Activated T-helper 9 cell treated with anti-CD3 and anti-CD28 coated beads, Interleukin-2, amount 50 U/mL, for 16 hours (primary cell): Measurements from ENCODE around the gene CAPZB.
"Not testable (repeated sequence)": the region's sequence is repeated elsewhere in the genome, so short reads cannot be mapped to it uniquely, and the experiment has no call there.

ENCODE experiments used
- DNase-seq: peaks from one replicate; pipeline ENCODE4 v3.0.0-alpha.2; 2020; ENCODE audit warnings: low read depth

CAPZB gene

DNA sequence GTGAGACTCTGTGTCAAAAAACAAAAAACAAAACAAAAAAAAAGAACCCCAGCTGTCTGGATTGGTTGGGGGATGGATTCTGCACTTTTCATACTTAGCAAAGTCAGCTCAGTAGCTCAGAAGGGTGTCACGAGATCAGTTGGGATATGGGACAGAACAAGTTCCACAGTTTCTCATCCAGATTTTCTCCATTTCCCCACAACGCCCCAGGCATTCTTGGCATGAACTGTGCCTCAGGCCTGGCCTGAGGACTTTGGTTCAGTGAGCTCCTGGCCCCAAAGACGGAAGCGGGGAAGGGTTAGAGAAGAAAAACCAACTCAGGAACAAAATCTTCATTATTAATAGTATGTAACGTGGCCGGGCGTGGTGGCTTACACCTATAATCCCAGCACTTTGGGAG is 175.3 kb downstream of the CAPZB start:
- DNase-seq = no peak

DNA sequence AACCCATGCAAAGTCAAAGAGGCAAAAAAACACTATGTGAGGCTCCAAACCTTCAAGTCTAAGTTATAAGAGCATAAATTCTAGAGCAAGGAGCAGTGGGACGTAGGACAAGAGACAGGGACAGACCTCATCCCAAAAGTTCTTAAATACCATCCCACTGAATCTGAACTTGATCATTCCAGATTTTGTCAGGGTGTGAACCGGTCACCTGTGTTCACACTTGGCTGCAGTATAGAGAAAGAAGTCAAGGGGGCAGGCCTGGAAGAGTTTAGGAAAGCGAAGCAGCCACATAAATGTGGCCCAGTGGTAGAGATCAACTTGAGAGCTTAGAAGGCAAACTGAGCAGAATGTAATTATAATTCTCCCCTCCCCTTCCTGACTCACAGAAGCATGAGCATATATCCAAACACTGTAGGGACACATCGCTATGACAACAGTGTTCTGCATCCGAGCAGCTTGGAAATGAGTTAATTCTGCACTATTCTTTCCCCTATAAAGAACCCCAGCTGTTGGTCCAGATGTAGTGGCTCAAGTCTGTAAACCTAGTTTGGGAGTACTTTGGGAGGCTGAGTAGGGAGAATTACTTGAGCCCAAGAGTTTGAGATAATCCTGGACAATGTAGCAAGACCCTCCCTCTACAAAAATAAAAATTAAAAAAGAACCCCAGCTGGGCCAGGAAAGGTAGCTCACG is 176.1 kb downstream of the CAPZB start:
- DNase-seq = no peak

- DNase-seq = no peak
Observed at GRCh38 chr1:19308509-19308907, 176.8 kb downstream of the CAPZB start.

- DNase-seq = no peak
Observed at GRCh38 chr1:19307794-19308508, 177.4 kb downstream of the CAPZB start.

DNA sequence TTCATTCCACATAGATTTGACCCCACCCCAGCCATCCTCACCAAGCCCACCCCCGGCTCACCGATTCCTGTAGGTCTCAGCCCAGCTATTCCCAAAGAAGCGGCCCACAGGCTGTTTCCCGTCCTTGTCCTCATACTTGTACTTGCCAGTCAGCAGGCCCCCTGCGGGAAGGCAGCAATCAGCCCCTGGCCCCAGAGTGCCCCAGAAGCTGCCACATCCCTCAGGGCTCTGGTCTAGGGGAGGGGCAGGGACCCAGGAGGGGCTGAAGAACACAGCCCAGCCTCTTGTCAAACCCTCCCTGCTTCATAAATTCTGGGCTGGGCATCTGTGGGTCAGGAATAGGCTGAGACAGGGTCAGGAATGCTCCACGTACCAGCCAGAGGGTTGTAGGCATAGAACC is 178.4 kb downstream of the CAPZB start:
- DNase-seq = no peak

DNA sequence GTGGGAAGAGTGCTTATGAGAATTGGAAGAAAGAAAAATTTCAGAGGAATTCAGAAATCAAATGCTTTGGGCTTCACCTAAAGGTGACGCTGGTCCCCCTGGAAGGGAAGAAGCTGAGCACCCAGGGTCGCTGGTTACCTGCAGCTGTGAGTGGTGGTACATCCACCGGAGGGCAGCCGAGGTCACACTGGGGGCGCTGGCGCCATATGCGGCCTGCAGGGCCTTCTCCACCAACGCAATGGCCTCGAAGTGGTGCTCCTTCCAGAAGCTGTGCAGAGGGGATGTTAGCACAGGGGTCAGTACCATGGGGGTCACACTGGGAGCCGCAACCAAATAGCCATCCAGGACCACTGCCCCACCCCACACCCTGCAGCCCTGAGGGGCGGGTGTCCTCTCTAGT is 179.5 kb downstream of the CAPZB start:
- DNase-seq = no peak

- DNase-seq = not testable (repeated sequence)
Observed at GRCh38 chr1:19304081-19304480, 181.3 kb downstream of the CAPZB start.

DNA sequence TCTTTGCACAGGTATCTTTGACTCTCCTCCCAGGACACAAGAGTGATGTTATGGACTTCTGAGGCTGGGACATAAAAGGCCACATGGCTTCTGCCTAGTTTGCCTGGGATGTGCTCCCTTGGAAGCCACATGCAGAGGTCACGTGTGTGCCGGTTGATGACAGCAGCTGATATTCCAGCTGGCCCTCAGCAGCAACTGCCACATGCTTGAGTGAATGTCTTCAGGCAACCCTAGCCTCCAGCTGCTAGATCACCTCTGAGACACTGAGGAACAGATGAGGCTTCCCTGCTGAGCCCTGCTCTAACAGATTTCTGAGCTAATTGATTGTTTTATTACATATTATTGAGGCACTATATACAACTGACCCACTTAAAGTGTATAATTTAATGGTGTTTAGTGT is 185.1 kb downstream of the CAPZB start:
- no peak for DNase-seq

- no peak for DNase-seq
Observed at GRCh38 chr1:19294638-19295037, 190.7 kb downstream of the CAPZB start.

GRCh38 chr1:19289244-19289643 is 196.1 kb downstream of the CAPZB start:
- DNase-seq = no peak
